Measurements from ENCODE around the gene TEKTIP1.

DNA sequence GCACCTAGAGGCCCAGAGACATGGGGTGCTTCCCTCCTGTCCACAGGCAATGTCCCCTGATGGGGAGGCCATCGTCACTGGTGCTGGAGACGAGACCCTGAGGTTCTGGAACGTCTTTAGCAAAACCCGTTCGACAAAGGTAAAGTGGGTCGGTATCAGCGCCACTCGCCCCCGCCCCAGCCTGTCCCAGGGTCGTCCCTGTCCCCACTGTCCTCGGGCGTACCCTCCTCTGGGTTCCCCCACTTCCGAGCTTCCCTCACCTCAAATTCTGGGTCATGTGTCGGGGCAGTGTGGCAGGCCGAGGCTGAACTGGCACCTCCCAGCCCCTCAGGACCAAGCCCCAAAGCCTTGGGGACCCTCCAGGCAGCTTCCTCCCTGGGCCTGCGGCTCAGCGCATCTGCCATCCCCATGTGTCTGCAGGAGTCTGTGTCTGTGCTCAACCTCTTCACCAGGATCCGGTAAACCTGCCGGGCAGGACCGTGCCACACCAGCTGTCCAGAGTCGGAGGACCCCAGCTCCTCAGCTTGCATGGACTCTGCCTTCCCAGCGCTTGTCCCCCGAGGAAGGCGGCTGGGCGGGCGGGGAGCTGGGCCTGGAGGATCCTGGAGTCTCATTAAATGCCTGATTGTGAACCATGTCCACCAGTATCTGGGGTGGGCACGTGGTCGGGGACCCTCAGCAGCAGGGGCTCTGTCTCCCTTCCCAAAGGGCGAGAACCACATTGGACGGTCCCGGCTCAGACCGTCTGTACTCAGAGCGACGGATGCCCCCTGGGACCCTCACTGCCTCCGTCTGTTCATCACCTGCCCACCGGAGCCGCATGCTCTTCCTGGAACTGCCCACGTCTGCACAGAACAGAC is 4.4 kb upstream of the TEKTIP1 start:
- TF ChIP-seq, protein P1, sequence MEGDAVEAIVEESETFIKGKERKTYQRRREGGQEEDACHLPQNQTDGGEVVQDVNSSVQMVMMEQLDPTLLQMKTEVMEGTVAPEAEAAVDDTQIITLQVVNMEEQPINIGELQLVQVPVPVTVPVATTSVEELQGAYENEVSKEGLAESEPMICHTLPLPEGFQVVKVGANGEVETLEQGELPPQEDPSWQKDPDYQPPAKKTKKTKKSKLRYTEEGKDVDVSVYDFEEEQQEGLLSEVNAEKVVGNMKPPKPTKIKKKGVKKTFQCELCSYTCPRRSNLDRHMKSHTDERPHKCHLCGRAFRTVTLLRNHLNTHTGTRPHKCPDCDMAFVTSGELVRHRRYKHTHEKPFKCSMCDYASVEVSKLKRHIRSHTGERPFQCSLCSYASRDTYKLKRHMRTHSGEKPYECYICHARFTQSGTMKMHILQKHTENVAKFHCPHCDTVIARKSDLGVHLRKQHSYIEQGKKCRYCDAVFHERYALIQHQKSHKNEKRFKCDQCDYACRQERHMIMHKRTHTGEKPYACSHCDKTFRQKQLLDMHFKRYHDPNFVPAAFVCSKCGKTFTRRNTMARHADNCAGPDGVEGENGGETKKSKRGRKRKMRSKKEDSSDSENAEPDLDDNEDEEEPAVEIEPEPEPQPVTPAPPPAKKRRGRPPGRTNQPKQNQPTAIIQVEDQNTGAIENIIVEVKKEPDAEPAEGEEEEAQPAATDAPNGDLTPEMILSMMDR (IDR thresholded peaks at IDR 0.05): no peak
- TF ChIP-seq POLR2AphosphoS5 (IDR thresholded peaks at IDR 0.05; ENCODE audit: low read depth, low read length): no peak
